Effector memory CD4-positive, alpha-beta T cell (primary cell): ENCODE data around the gene B4GALNT2.
"Not testable (repeated sequence)": the region's sequence is repeated elsewhere in the genome, so short reads cannot be mapped to it uniquely, and the experiment has no call there.

Experiments used
- DNase-seq, 3 donors: peaks; one replicate each; pipeline ENCODE4 v3.0.0-alpha.2; 2020
- H3K27ac ChIP-seq: 2 replicates; pipeline ENCODE4 v1.7.0; 2013; ENCODE audit warnings: mild to moderate bottlenecking, low read length, moderate library complexity; ENCODE audit not compliant: insufficient read depth, poor library complexity, severe bottlenecking
- H3K27me3 ChIP-seq: replicated peaks from 2 replicates; pipeline ENCODE4 v1.7.0; 2013; ENCODE audit warnings: mild to moderate bottlenecking, low read length; ENCODE audit not compliant: insufficient read depth, control insufficient read depth, poor library complexity, severe bottlenecking
- H3K36me3 ChIP-seq: 2 replicates; pipeline ENCODE4 v1.7.0; 2013; ENCODE audit warnings: mild to moderate bottlenecking, low read length, moderate library complexity; ENCODE audit not compliant: control insufficient read depth, insufficient read depth
- H3K4me1 ChIP-seq: 2 replicates; pipeline ENCODE4 v1.7.0; 2013; ENCODE audit warnings: low read length, mild to moderate bottlenecking; ENCODE audit not compliant: control insufficient read depth, insufficient read depth, poor library complexity, severe bottlenecking
- H3K4me3 ChIP-seq: 2 replicates; pipeline ENCODE4 v1.7.0; 2013; ENCODE audit warnings: low read length, low read depth, mild to moderate bottlenecking; ENCODE audit not compliant: insufficient read depth, poor library complexity, severe bottlenecking
- H3K9me3 ChIP-seq: 2 replicates; pipeline ENCODE4 v1.7.0; 2013; ENCODE audit warnings: mild to moderate bottlenecking, low read length, moderate library complexity; ENCODE audit not compliant: control insufficient read depth

B4GALNT2 gene

DNA sequence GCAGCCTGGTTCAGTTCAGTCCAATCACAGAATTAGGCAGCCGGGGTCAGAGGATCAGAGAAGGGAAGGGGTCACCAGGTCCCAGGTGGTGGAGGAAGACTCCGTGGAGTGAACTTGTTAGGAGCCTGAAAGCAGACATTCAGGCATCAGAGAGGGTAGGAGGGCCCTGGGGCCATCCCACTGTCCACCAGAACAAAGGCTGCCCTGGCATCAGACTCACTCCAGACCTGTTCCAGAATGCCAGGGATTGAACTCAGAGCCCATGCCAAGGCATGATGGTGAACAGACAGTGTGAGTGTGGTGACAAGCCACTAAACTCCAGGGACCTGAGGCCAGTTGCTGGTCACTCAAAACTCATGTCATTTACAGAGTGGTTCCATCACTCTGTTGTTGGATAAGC, 37.6 kb downstream of the B4GALNT2 start:
- Histone ChIP-seq H3K36me3 (no peaks in the 10 kb centered on the region), H3K27ac (no peak overlapping the region), H3K4me1 (no peaks in the 10 kb centered on the region), H3K4me3 (no peak overlapping the region), H3K9me3 (peaks cover under 1% of the 10 kb centered on the region), H3K27me3 (peaks cover 6% of the 10 kb centered on the region)
- DNase-seq, result no peak

DNA sequence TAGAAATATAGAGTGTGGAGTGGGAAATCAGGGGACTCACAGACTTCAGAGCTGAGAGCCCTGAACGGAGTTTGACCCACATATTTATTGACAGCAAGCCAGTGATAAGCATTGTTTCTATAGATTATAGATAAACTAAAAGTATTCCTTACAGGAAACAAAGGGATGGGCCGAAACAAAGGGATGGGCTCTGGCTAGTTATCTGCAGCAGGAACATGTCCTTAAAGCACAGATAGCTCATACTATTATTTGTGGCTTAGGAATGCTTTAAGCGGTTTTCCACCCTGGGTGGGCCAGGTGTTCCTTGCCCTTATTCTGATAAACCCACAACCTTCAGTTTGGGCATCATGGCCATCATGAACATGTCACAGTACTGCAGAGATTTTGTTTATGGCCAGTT, 38.1 kb downstream of the B4GALNT2 start:
- not testable (repeated sequence) for H3K4me3 ChIP-seq, H3K4me1 ChIP-seq, H3K27me3 ChIP-seq, H3K36me3 ChIP-seq, H3K9me3 ChIP-seq, H3K27ac ChIP-seq, DNase-seq

GRCh38 chr17:49175978-49176377, 43.4 kb downstream of the B4GALNT2 start:
- not testable (repeated sequence) for H3K36me3 ChIP-seq, H3K27me3 ChIP-seq, DNase-seq, H3K4me3 ChIP-seq, H3K27ac ChIP-seq, H3K4me1 ChIP-seq
- peaks cover 14% of the 10 kb centered on the region for H3K9me3 ChIP-seq

DNA sequence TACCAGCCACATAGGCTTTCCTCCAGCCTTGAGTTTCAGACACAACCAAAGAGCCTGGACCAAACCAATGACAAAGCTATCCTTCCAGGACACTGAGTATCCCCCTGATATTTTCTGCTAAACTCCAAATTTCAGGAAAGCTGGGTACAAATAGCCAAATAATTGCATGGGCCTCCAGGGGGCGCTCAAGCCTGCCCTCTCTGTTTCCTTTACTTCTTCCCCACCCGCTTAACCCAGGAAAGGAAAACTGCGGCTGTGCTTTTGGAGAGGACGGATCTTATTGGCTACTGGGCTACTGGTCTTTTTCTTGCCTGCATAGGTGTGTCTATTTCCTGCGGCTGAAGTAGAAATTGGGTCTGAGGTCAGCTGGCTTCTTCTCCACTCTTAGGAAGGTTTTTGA, 47.7 kb downstream of the B4GALNT2 start:
- no peaks in the 10 kb centered on the region for H3K27me3 ChIP-seq
- peak; percentile 27 to 51 (median 42) for DNase-seq
- H3K9me3 ChIP-seq, result peaks cover 13% of the 10 kb centered on the region
- H3K36me3 ChIP-seq, result no peaks in the 10 kb centered on the region
- H3K27ac ChIP-seq, result no peak overlapping the region
- no peak overlapping the region for H3K4me3 ChIP-seq
- peaks cover 3% of the 10 kb centered on the region for H3K4me1 ChIP-seq

DNA sequence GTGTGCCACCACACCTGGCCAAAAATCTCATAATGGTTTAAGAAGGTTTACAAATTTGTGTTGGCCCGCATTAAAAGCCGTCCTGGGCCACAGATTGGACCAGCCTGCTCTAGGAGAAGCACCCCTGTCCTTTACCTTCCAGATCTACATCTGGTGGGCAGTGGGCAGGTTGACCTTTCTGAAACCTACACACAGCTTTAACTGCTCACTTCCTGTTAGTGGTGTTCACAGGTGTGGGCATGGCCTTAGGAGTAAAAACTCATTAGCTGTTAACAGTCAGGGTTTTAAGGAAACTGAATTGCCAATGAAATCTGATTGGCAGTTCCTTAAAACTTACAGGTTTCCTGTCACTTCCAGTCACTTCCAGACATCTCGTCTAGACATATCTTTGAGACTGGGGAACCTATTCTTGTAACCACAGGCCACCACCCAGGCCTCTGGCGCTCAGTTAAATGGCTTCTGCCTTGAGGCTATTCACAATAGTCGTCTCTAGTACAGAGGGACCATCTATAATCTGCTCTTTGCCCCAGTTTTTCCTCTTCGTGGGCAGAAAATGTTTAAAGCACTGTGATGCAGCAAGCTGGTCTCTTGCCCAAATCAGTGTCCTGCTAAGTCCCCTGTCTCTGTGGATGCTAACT, 48.5 kb downstream of the B4GALNT2 start:
- peaks cover 4% of the 10 kb centered on the region for H3K9me3 ChIP-seq

DNA sequence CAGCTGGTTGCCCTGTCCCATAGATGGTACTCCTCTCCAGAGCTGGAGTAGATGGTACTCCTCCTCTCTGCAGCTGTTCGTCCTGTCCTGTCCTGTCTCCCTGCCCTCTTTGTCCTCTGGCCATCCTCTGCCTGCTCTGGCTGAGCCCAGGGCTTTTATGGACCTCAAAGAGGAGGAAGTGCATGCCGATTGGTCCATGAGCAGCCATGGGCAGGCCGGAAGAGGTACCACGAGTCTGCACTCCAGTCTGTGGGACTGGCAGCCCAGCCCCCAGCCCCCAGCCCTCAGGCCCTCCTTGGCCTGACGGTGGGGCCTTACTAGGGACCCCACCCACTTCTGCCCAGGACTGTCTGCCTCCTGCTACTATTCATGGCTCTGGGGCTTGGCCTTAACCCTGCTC, 50.8 kb downstream of the B4GALNT2 start:
- no peaks in the 10 kb centered on the region for H3K36me3 ChIP-seq
- H3K27ac ChIP-seq, result no peak overlapping the region
- no peaks in the 10 kb centered on the region for H3K27me3 ChIP-seq
- no peak overlapping the region for H3K4me3 ChIP-seq
- no peak for DNase-seq
- H3K4me1 ChIP-seq, result peaks cover 3% of the 10 kb centered on the region
- no peaks in the 10 kb centered on the region for H3K9me3 ChIP-seq

More for the DNA sequence above, 48.5 kb downstream of the B4GALNT2 start:
- Histone ChIP-seq H3K27ac (no peak overlapping the region), H3K4me1 (peaks cover 3% of the 10 kb centered on the region), H3K36me3 (no peaks in the 10 kb centered on the region), H3K4me3 (no peak overlapping the region), H3K27me3 (no peaks in the 10 kb centered on the region)
- DNase-seq, result no peak

DNA sequence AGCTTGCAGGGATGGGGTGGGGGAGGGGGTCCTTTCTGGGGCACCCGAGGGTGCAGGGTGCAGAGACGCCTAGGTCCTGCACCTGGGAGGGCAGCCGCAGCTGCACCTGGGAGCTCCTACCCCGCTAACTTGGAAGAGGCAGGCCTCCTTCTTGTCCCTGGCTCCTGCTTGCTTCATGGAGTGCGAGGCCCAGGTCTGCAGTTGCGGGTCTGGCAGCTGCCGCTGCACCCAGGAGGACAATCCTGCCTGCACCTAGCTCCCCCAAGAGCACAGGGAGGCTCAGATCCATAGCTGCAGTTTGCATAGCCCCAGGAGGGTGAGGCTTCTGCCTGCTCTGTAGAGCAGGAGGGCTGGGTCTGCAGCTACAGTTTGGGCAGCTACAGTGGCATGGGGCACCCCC, 51.2 kb downstream of the B4GALNT2 start:
- no peaks in the 10 kb centered on the region for H3K27me3 ChIP-seq
- DNase-seq, result no peak

GRCh38 chr17:49184522-49184921, 52.0 kb downstream of the B4GALNT2 start:
- H3K4me1 ChIP-seq, H3K9me3 ChIP-seq, H3K27me3 ChIP-seq, H3K4me3 ChIP-seq, DNase-seq, H3K36me3 ChIP-seq, H3K27ac ChIP-seq: not testable (repeated sequence)

More for the DNA sequence above, 51.2 kb downstream of the B4GALNT2 start:
- Histone ChIP-seq H3K4me1 (peaks cover 3% of the 10 kb centered on the region), H3K9me3 (no peaks in the 10 kb centered on the region), H3K27ac (no peak overlapping the region), H3K36me3 (no peaks in the 10 kb centered on the region), H3K4me3 (no peak overlapping the region)

DNA sequence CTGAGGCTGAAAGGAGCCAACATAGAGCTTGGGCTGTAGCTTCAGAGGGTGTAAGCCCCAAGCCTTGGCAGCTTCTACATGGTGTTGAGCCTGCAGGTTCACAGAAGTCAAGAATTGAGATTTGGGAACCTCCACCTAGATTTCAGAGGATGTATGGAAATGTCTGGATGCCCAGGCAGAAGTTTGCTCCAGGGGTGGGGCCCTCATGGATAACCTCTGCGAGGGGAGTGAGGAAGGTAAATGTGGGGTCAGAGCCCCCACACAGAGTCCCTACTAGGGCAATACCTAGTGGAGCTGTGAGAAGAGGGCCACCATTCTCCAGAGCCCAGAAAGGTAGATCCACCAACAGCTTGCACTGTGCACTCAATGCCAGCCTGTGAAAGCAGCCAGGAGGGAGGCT, 52.8 kb downstream of the B4GALNT2 start:
- H3K27me3 ChIP-seq, H3K27ac ChIP-seq, H3K4me3 ChIP-seq, H3K9me3 ChIP-seq, DNase-seq, H3K36me3 ChIP-seq, H3K4me1 ChIP-seq: not testable (repeated sequence)

DNA sequence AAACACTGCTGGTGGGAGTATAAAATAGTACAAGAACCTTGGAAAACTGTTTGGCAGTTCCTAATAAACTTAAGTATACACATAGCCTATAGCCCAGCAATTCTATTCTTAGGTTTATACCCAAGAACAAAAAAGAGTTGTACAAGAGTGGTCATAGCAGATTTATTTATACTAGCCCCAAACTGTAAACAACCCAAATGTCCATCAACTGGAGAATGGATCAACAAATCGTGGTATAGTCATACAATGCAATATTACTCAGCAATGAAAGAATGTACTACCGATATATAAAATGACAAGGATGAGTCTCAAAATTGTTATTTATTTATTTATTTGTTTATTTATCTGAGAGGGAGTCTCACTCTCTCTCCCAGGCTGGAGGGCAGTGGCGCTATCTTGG, 54.7 kb downstream of the B4GALNT2 start:
- H3K27ac ChIP-seq, result no peak overlapping the region
- H3K36me3 ChIP-seq, result no peaks in the 10 kb centered on the region
- no peaks in the 10 kb centered on the region for H3K27me3 ChIP-seq
- no peak overlapping the region for H3K4me3 ChIP-seq
- no peak for DNase-seq
- no peaks in the 10 kb centered on the region for H3K9me3 ChIP-seq
- no peaks in the 10 kb centered on the region for H3K4me1 ChIP-seq
